Measurements from ENCODE around the gene ELOVL5.

DNA sequence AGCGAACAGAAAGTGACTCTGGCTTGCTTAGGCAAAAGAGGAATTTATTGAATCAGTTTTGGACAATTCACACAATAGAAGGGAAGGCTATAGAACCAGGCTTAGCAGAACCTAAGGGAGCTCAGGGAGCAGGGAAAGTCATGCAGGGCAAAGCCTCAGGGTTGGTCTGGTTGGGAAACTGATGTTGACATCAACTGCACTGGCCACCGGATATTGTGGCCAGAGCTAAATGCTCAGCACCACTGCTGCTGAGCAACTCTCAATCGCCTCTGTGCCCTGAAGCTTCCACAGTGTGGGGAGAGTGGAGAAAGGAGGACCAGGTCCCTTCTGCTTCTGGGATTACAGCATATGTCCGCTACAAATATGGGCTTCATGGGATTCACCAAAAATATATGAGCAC is 106.8 kb downstream of the ELOVL5 start:
- TF ChIP-seq, protein P1, sequence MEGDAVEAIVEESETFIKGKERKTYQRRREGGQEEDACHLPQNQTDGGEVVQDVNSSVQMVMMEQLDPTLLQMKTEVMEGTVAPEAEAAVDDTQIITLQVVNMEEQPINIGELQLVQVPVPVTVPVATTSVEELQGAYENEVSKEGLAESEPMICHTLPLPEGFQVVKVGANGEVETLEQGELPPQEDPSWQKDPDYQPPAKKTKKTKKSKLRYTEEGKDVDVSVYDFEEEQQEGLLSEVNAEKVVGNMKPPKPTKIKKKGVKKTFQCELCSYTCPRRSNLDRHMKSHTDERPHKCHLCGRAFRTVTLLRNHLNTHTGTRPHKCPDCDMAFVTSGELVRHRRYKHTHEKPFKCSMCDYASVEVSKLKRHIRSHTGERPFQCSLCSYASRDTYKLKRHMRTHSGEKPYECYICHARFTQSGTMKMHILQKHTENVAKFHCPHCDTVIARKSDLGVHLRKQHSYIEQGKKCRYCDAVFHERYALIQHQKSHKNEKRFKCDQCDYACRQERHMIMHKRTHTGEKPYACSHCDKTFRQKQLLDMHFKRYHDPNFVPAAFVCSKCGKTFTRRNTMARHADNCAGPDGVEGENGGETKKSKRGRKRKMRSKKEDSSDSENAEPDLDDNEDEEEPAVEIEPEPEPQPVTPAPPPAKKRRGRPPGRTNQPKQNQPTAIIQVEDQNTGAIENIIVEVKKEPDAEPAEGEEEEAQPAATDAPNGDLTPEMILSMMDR (IDR thresholded peaks at IDR 0.05; ENCODE audit: insufficient read depth, low read length, poor library complexity, severe bottlenecking), result no peak
- no peak for TF ChIP-seq EZH2phosphoT487 (conservative IDR thresholded peaks at IDR 0.05; ENCODE audit: low read length)

Measured in SU-DHL-6 (cell line).